Ovary (tissue), 9 donors: ENCODE results near the gene PCDHA6. TPM values are rescaled to one million over a fixed set of nuclear protein-coding genes. Genes with fewer than 3 reads are reported as not detected.
"Not testable (repeated sequence)": the region's sequence is repeated elsewhere in the genome, so short reads cannot be mapped to it uniquely, and the experiment has no call there.

Experiments used
- DNase-seq, 5 donors: peaks; one replicate each; pipeline ENCODE4 v3.0.0-alpha.2; 2019 to 2020
- H3K27ac ChIP-seq, 2 donors: fragments of 200-600 bp; one replicate each; pipeline versions ENCODE4 v1.5.1 to v1.8.0; 2019 to 2022
- H3K27me3 ChIP-seq: fragments of 200-600 bp; one replicate; pipeline ENCODE4 v1.8.0; 2022
- H3K36me3 ChIP-seq: fragments of 200-600 bp; sonication (generic); one replicate; pipeline ENCODE4 v1.5.1; 2019
- H3K4me1 ChIP-seq: one replicate; pipeline ENCODE4 v1.8.1; 2013; ENCODE audit warnings: mild to moderate bottlenecking, moderate library complexity; ENCODE audit not compliant: insufficient read depth
- H3K4me3 ChIP-seq: fragments of 200-600 bp; sonication (generic); one replicate; pipeline ENCODE4 v1.5.1; 2017
- H3K9me3 ChIP-seq, 2 donors: fragments of 200-600 bp in 1 of 2; sonication (generic) in 1 of 2; one replicate each; pipeline versions ENCODE4 v1.5.1 to v1.8.1; 2013 to 2019; ENCODE audit warnings: mild to moderate bottlenecking in 1 of 2, moderate library complexity in 1 of 2
- EP300 ChIP-seq: sonication (generic); formaldehyde crosslinking; IDR thresholded peaks from one replicate; pipeline ENCODE4 v1.6.1; 2017; ENCODE audit warnings: antibody characterized with exemption
- POLR2A ChIP-seq: fragments of 450-650 bp; IDR thresholded peaks from one replicate; pipeline ENCODE4 v1.6.1; 2017; ENCODE audit warnings: antibody characterized with exemption, mild to moderate bottlenecking, moderate library complexity
- WGBS, 3 donors: extraction: QIAGEN DNeasy Blood & Tissue Kit in 1 of 3; methylation state at CpG; one replicate each; pipeline versions ENCODE4 v1.1.5 to v1.1.7; 2013 to 2017; 5-methylcytosine and 5-hydroxymethylcytosine counted together
- intact Hi-C, 4 donors: fragments of 100-400 bp; cut with DNase I; formaldehyde crosslinking; loops; one replicate each; pipeline versions ENCODE4 v1.11.0 to v1.15.1; 2022 to 2023
- polyA plus RNA-seq, 2 donors: library from polyadenylated mRNA; stranded (reverse); fragments of 200-250 nt in 1 of 2; fragments of 350-450 nt in 1 of 2; fragmentation: Illumina TruSeq in 1 of 2; extraction: RNeasy Lipid Tissue Mini Kit (QIAGEN cat#74804) in 1 of 2; gene quantifications; one replicate each; pipeline ENCODE4 v1.2.3, GENCODE V29; 2013 to 2014
- total RNA-seq, 7 donors: library from RNA; depleted of rRNA in 2 of 7; stranded (reverse); fragments of >200 nt in 2 of 7; fragmentation: NEBNext Ultra II Directional in 3 of 7; extraction: Animal tissue kit (Norgen Biotek cat#: 25700) in 3 of 7; gene quantifications; one replicate each; pipeline versions ENCODE4 v1.1.0 to v1.2.4, GENCODE V29; 2016 to 2023
- TF ChIP-seq, protein P1 (sequence below), 3 donors: fragments of 450-650 bp in 2 of 3; fragments of 200-600 bp in 1 of 3; IDR thresholded peaks; one replicate each; pipeline versions ENCODE4 v1.5.1 to v1.8.0; 2016 to 2022; ENCODE audit warnings: antibody characterized with exemption in 3 of 3, mild to moderate bottlenecking in 1 of 3
- donor health status: DM: no; HTN: no; CAD: no; lungs with moderate emphysema.
- donor health status: DM: no; HTN: no; CAD: no.
- donor health status: Bipolar disorder and iron deficiency.
- donor health status: DM: yes; HTN: yes; CAD: no.
- donor health status: DM: no; HTN: no; CAD: no.
- donor health status: DM: yes; HTN: yes; CAD: no.

Gene PCDHA6
- total and polyA plus RNA-seq, 9 donors, result 0.18 to 1.7 (median 0.92) TPM

DNA sequence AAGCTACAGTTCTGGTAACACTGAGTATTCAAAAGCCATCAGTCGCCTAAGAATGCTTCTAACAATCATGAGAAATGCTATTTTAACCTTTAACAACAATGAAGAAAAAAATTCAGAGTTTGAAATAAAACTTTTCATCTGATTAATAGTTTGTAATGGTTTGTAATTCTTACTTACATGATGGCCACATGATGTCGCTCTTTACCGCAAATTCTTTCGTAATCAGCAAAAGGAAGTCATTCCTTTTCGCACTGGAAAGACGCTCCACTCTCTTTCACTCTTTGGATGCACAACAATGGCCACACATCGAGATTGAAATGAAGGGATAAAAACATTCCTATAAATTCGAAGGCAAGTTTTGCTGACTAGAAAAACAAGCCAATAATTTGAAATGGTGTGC lies 6.2 kb downstream of the PCDHA6 start, which contains the start of gene PCDHA7:
Gene PCDHA7, plus strand, starts transcription at position 277 of the 400 bp plus-strand sequence. Its CDS starts 115 bp downstream, at position 392.
- Histone ChIP-seq H3K36me3 (no peaks in the 10 kb centered on the region), H3K4me1 (no peaks in the 10 kb centered on the region), H3K9me3 (peaks cover 0 to 21% of the 10 kb centered on the region in 2 donors), H3K4me3 (no peak within 1 kb of the TSS), H3K27ac (no peak within 1 kb of the TSS), H3K27me3 (no peaks in the 10 kb centered on the region)
- no peak for DNase-seq
- intact Hi-C loops, result no loop called here
- no peak for TF ChIP-seq POLR2A
- TF ChIP-seq, protein P1, sequence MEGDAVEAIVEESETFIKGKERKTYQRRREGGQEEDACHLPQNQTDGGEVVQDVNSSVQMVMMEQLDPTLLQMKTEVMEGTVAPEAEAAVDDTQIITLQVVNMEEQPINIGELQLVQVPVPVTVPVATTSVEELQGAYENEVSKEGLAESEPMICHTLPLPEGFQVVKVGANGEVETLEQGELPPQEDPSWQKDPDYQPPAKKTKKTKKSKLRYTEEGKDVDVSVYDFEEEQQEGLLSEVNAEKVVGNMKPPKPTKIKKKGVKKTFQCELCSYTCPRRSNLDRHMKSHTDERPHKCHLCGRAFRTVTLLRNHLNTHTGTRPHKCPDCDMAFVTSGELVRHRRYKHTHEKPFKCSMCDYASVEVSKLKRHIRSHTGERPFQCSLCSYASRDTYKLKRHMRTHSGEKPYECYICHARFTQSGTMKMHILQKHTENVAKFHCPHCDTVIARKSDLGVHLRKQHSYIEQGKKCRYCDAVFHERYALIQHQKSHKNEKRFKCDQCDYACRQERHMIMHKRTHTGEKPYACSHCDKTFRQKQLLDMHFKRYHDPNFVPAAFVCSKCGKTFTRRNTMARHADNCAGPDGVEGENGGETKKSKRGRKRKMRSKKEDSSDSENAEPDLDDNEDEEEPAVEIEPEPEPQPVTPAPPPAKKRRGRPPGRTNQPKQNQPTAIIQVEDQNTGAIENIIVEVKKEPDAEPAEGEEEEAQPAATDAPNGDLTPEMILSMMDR (IDR thresholded peaks at IDR 0.05), result no peak
- WGBS, 3 donors, result 9 to 18% (median 14%) methylated on average over 8 of the region's 8 CpGs

DNA sequence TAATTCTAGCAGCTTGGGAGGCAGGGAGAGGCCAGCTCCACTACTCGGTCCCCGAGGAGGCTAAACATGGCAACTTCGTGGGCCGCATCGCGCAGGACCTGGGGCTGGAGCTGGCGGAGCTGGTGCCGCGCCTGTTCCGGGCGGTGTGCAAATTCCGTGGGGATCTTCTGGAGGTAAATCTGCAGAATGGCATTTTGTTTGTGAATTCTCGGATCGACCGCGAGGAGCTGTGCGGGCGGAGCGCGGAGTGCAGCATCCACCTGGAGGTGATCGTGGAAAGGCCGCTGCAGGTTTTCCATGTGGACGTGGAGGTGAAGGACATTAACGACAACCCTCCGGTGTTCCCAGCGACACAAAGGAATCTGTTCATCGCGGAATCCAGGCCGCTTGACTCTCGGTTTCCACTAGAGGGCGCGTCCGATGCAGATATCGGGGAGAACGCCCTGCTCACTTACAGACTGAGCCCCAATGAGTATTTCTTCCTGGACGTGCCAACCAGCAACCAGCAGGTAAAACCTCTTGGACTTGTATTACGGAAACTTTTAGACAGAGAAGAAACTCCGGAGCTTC lies 6.8 kb downstream of the PCDHA6 start:
- H3K4me3 ChIP-seq, intact Hi-C loops: not testable (repeated sequence)

DNA sequence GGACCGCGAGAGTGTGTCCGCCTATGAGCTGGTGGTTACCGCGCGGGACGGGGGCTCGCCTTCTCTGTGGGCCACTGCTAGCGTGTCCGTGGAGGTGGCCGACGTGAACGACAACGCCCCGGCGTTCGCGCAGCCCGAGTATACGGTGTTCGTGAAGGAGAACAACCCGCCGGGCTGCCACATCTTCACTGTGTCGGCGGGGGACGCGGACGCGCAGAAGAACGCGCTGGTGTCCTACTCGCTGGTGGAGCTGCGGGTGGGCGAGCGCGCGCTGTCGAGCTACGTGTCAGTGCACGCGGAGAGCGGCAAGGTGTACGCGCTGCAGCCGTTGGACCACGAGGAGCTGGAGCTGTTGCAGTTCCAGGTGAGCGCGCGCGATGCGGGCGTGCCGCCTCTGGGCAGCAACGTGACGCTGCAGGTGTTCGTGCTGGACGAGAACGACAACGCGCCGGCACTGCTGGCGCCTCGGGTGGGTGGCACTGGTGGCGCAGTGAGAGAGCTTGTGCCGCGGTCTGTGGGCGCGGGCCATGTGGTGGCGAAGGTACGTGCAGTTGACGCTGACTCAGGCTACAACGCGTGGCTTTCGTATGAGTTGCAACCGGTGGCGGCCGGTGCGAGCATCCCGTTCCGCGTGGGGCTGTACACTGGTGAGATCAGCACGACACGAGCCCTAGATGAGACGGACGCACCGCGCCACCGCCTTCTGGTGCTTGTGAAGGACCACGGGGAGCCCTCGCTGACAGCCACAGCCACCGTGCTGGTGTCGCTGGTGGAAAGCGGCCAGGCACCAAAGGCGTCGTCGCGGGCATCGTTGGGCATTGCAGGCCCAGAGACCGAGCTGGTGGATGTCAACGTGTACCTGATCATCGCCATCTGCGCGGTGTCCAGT lies 8.1 kb downstream of the PCDHA6 start:
- no peaks in the 10 kb centered on the region for H3K27me3 ChIP-seq

More for the DNA sequence above, 6.8 kb downstream of the PCDHA6 start:
- H3K27me3 ChIP-seq, H3K36me3 ChIP-seq, H3K4me1 ChIP-seq, DNase-seq, H3K27ac ChIP-seq: not testable (repeated sequence)
- H3K9me3 ChIP-seq, result peaks cover 0 to 21% of the 10 kb centered on the region in 2 donors
- 15 to 29% (median 21%) methylated on average over 26 of the region's 38 CpGs for WGBS, 3 donors

DNA sequence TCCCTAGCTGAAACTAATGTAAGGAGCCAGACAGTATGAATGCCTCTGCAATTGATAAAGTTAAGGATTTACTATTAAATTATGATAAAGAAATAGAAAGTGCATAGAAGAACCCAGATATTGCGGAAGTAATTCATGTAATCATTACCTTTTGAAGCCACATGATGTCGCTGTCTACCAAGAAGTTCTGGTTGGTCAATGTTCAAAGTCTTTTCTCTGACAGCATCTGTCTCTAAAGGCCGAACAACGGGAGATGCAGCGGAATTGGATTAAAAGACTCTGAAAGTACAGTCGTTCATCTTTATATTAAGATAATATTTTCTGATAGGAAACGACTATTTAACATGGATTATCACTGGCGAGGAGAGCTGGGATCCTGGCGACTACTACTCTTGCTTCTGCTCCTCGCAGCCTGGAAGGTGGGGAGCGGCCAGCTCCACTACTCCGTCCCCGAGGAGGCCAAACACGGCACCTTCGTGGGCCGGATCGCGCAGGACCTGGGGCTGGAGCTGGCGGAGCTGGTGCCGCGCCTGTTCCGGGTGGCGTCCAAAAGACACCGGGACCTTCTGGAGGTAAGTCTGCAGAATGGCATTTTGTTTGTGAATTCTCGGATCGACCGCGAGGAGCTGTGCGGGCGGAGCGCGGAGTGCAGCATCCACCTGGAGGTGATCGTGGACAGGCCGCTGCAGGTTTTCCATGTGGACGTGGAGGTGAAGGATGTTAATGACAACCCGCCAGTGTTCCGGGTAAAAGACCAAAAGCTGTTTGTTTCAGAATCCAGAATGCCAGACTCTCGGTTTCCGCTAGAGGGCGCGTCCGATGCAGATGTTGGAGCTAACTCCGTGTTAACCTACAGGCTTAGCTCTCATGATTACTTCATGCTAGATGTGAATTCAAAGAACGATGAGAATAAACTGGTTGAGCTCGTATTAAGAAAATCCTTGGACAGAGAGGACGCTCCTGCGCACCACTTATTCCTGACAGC lies 13.5 kb downstream of the PCDHA6 start, which contains the start of gene PCDHA8:
Gene PCDHA8, plus strand, starts transcription at position 210 of the 985 bp plus-strand sequence. Its CDS starts 135 bp downstream, at position 345.
- WGBS, 3 donors, result 14 to 29% (median 26%) methylated on average over 39 to 47 of the region's 47 CpGs

More for the DNA sequence above, 8.1 kb downstream of the PCDHA6 start:
- no peaks in the 10 kb centered on the region for H3K4me1 ChIP-seq
- intact Hi-C loops, result no loop called here
- no peak overlapping the region for H3K27ac ChIP-seq
- 34 to 55% (median 49%) methylated on average over 89 to 103 of the region's 103 CpGs for WGBS, 3 donors
- H3K4me3 ChIP-seq, result no peak overlapping the region
- TF ChIP-seq EP300, result no peak
- TF ChIP-seq, protein P1 (IDR thresholded peaks at IDR 0.05), result no peak
- no peak for TF ChIP-seq POLR2A
- peaks cover 0 to 14% of the 10 kb centered on the region in 2 donors for H3K9me3 ChIP-seq
- H3K36me3 ChIP-seq, result no peaks in the 10 kb centered on the region
- DNase-seq, result no peak

More for the DNA sequence above, 13.5 kb downstream of the PCDHA6 start, which contains the start of gene PCDHA8:
- TF ChIP-seq, protein P1 (IDR thresholded peaks at IDR 0.05), result no peak
- no peak for TF ChIP-seq EP300
- TF ChIP-seq POLR2A, result no peak
- H3K27me3 ChIP-seq, result no peaks in the 10 kb centered on the region
- H3K36me3 ChIP-seq, result no peaks in the 10 kb centered on the region
- no peak within 1 kb of the TSS for H3K4me3 ChIP-seq
- H3K4me1 ChIP-seq, result no peaks in the 10 kb centered on the region
- intact Hi-C loops, result no loop called here
- DNase-seq, result peak in 1 of 5 donors; percentile 34
- H3K9me3 ChIP-seq, result peaks cover 0 to under 1% of the 10 kb centered on the region in 2 donors
- H3K27ac ChIP-seq, result no peak within 1 kb of the TSS
